Caco-2 (cell line): ENCODE results near the gene CPEB4. TPM values are rescaled to one million over a fixed set of nuclear protein-coding genes. Genes with fewer than 3 reads are reported as not detected.

Source experiments
- BruUV-seq: library from RNA; stranded (reverse); fragments of 400-500 nt; replicated peaks from 2 replicates; lab custom pipeline; 2021; lab: Mats Ljungman, UMichigan
- CTCF ChIA-PET: fragments of 300-600 bp; sonication (Branson Sonifier 250); formaldehyde crosslinking; loops from one replicate; lab custom pipeline; 2022; ENCODE audit warnings: antibody characterized with exemption; lab: Charles Lee
- POLR2A ChIA-PET: fragments of 300-600 bp; sonication (Branson Sonifier 250); formaldehyde crosslinking; loops from one replicate; lab custom pipeline; 2022; ENCODE audit warnings: antibody characterized with exemption; lab: Charles Lee
- DNase-seq, 2 experiments: peaks; one replicate each; pipeline versions ENCODE4 v3.0.0 to v3.0.0-alpha.2; 2020 to 2022
- H3K27me3 ChIP-seq: replicated peaks from 2 replicates; pipeline ENCODE4 v1.6.0; 2011; ENCODE audit warnings: low read length; ENCODE audit not compliant: control insufficient read depth, insufficient read depth
- H3K36me3 ChIP-seq: 2 replicates; pipeline ENCODE4 v1.5.1; 2011; ENCODE audit warnings: low read length; ENCODE audit not compliant: control insufficient read depth, insufficient read depth
- H3K4me1 ChIP-seq: fragments of 250-450 bp; sonication (Bioruptor Pico); 2 replicates; pipeline ENCODE4 v1.5.1; 2020; ENCODE audit warnings: mild to moderate bottlenecking
- H3K4me3 ChIP-seq: 2 replicates; pipeline ENCODE4 v1.5.1; 2011; ENCODE audit warnings: low read depth, mild to moderate bottlenecking, control low read depth, low read length
- H3K9me3 ChIP-seq: fragments of 250-450 bp; sonication (Bioruptor Pico); 2 replicates; pipeline ENCODE4 v1.5.1; 2020; ENCODE audit warnings: mild to moderate bottlenecking, moderate library complexity
- H3K27ac Mint-ChIP-seq: one replicate; pipeline ENCODE4 v1.8.0; 2022; ENCODE audit warnings: mixed read lengths; ENCODE audit not compliant: unreplicated experiment
- H3K27me3 Mint-ChIP-seq: one replicate; pipeline ENCODE4 v1.8.0; 2022; ENCODE audit warnings: mixed read lengths; ENCODE audit not compliant: insufficient read depth, unreplicated experiment
- H3K36me3 Mint-ChIP-seq: one replicate; pipeline ENCODE4 v1.8.0; 2022; ENCODE audit warnings: mild to moderate bottlenecking, mixed read lengths; ENCODE audit not compliant: insufficient read depth, unreplicated experiment
- H3K4me1 Mint-ChIP-seq: one replicate; pipeline ENCODE4 v1.8.0; 2022; ENCODE audit warnings: low read depth, mixed read lengths; ENCODE audit not compliant: unreplicated experiment
- H3K4me3 Mint-ChIP-seq: one replicate; pipeline ENCODE4 v1.8.0; 2022; ENCODE audit warnings: mild to moderate bottlenecking, moderate library complexity, mixed read lengths; ENCODE audit not compliant: unreplicated experiment
- H3K9me3 Mint-ChIP-seq: one replicate; pipeline ENCODE4 v1.8.0; 2022; ENCODE audit warnings: mixed read lengths; ENCODE audit not compliant: unreplicated experiment
- CTCF ChIP-seq, 2 experiments: fragments of 200-600 bp in 1 of 2; IDR thresholded peaks; 1 replicate in 1 of 2; 2 replicates in 1 of 2; pipeline versions ENCODE4 v1.5.1 to v1.8.0; 2011 to 2022; ENCODE audit warnings: antibody characterized with exemption in 1 of 2, control low read depth in 1 of 2, inconsistent platforms in 1 of 2, low read depth in 1 of 2, low read length in 1 of 2, mild to moderate bottlenecking in 1 of 2, moderate library complexity in 1 of 2; ENCODE audit not compliant: insufficient read depth in 1 of 2, severe bottlenecking in 1 of 2, unreplicated experiment in 1 of 2
- intact Hi-C: fragments of 100-400 bp; cut with micrococcal nuclease; formaldehyde crosslinking; loops from one replicate; pipeline ENCODE4 v1.10.0; 2022; ENCODE audit not compliant: unreplicated experiment
- total RNA-seq: library from RNA; stranded (reverse); gene quantifications from 2 replicates; pipeline ENCODE4 v1.2.3, GENCODE V29; 2022

The CPEB4 gene
- total RNA-seq, 1 experiment from 2014 or later, result 25.1 TPM

GRCh38 chr5:173849908-173850307, 38.2 kb upstream of the CPEB4 start:
- Histone ChIP-seq H3K27me3 (no peaks in the 10 kb centered on the region), H3K36me3 (no peaks in the 10 kb centered on the region), H3K4me1 (peaks cover 6% of the 10 kb centered on the region), H3K9me3 (peaks cover 12% of the 10 kb centered on the region), H3K4me3 (no peak overlapping the region)
- no peak for DNase-seq
- Mint-ChIP-seq H3K36me3 (peaks cover 1% of the 10 kb centered on the region), H3K27ac (no peak overlapping the region), H3K4me3 (no peak overlapping the region), H3K27me3 (no peaks in the 10 kb centered on the region), H3K9me3 (peaks cover 19% of the 10 kb centered on the region), H3K4me1 (peaks cover 10% of the 10 kb centered on the region)
- POLR2A ChIA-PET, result no interaction called here
- TF ChIP-seq CTCF (IDR thresholded peaks at IDR 0.05; ENCODE audit: insufficient read depth in 1 of 2, low read depth in 1 of 2, low read length in 1 of 2, severe bottlenecking in 1 of 2, unreplicated experiment in 1 of 2), result no peak
- intact Hi-C loops, result no loop called here
- no TSS peak for BruUV-seq
- CTCF ChIA-PET, result no interaction called here

GRCh38 chr5:173850659-173851058, 37.5 kb upstream of the CPEB4 start:
- CTCF ChIA-PET, result no interaction called here
- H3K27me3 ChIP-seq, result no peaks in the 10 kb centered on the region
- intact Hi-C loops, result no loop called here
- Mint-ChIP-seq H3K4me3 (no peak overlapping the region), H3K36me3 (peaks cover 6% of the 10 kb centered on the region), H3K27ac (no peak overlapping the region), H3K9me3 (peaks cover 19% of the 10 kb centered on the region), H3K4me1 (peaks cover 17% of the 10 kb centered on the region), H3K27me3 (no peaks in the 10 kb centered on the region)
- no peak overlapping the region for H3K4me3 ChIP-seq
- no TSS peak for BruUV-seq
- DNase-seq, result no peak
- POLR2A ChIA-PET, result no interaction called here
- H3K9me3 ChIP-seq, result peaks cover 12% of the 10 kb centered on the region
- peaks cover 14% of the 10 kb centered on the region for H3K4me1 ChIP-seq
- no peaks in the 10 kb centered on the region for H3K36me3 ChIP-seq
- TF ChIP-seq CTCF (IDR thresholded peaks at IDR 0.05; ENCODE audit: insufficient read depth in 1 of 2, low read depth in 1 of 2, low read length in 1 of 2, severe bottlenecking in 1 of 2, unreplicated experiment in 1 of 2), result no peak

- ChIA-PET POLR2A (no interaction called here), CTCF (no interaction called here)
- peaks cover 19% of the 10 kb centered on the region for H3K9me3 Mint-ChIP-seq
- no peak for TF ChIP-seq CTCF (IDR thresholded peaks at IDR 0.05; ENCODE audit: insufficient read depth in 1 of 2, low read depth in 1 of 2, low read length in 1 of 2, severe bottlenecking in 1 of 2, unreplicated experiment in 1 of 2)
- Histone ChIP-seq H3K9me3 (peaks cover 12% of the 10 kb centered on the region), H3K27me3 (no peaks in the 10 kb centered on the region), H3K36me3 (no peaks in the 10 kb centered on the region), H3K4me3 (no peak overlapping the region), H3K4me1 (peaks cover 24% of the 10 kb centered on the region)
- no peak overlapping the region for H3K27ac Mint-ChIP-seq
- H3K27me3 Mint-ChIP-seq, result no peaks in the 10 kb centered on the region
- peaks cover 22% of the 10 kb centered on the region for H3K4me1 Mint-ChIP-seq
- H3K36me3 Mint-ChIP-seq, result peaks cover 6% of the 10 kb centered on the region
- no peak for DNase-seq
- H3K4me3 Mint-ChIP-seq, result no peak overlapping the region
- no TSS peak for BruUV-seq
- intact Hi-C loops, result no loop called here
Measured at GRCh38 chr5:173851595-173852243, 36.4 kb upstream of the CPEB4 start.
